ENCODE results near the gene ITPK1.

DNA sequence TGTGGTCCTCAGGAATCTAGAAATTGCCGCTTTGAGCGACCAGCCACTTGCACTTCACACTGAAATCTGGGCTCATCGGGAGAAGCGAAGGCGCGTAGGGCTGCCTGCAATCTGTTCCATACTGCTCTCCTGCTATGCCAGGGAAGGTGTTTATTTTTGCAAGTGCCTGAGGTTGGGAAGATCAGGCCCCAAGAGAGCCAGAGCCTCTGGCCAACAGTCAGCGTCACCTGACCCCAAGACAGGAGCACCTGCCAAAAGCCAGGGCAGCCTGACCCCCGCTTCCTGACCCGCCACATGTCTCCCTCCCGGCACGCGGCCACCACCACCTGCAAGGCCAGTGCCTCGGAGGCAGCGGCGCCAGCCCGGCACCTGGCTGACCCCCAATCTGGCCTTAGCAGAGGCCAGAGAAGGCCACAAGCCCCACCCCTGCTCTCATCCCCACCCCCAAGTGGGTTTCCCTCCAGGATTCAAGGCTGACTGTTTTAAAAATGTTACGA is 98.4 kb downstream of the ITPK1 start:
- TF ChIP-seq EP300 (IDR thresholded peaks at IDR 0.05) (peak; percentile 52), POLR2A (IDR thresholded peaks at IDR 0.05; ENCODE audit: low read depth) (no peak)
- TF ChIP-seq, protein P1, sequence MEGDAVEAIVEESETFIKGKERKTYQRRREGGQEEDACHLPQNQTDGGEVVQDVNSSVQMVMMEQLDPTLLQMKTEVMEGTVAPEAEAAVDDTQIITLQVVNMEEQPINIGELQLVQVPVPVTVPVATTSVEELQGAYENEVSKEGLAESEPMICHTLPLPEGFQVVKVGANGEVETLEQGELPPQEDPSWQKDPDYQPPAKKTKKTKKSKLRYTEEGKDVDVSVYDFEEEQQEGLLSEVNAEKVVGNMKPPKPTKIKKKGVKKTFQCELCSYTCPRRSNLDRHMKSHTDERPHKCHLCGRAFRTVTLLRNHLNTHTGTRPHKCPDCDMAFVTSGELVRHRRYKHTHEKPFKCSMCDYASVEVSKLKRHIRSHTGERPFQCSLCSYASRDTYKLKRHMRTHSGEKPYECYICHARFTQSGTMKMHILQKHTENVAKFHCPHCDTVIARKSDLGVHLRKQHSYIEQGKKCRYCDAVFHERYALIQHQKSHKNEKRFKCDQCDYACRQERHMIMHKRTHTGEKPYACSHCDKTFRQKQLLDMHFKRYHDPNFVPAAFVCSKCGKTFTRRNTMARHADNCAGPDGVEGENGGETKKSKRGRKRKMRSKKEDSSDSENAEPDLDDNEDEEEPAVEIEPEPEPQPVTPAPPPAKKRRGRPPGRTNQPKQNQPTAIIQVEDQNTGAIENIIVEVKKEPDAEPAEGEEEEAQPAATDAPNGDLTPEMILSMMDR (IDR thresholded peaks at IDR 0.05), result no peak

All from esophagus muscularis mucosa (tissue), 4 donors.